ENCODE results near the gene HECW1.

HECW1 gene

GRCh38 chr7:43490016-43490415 lies 377.6 kb downstream of the HECW1 start:
- H3K9me3 Mint-ChIP-seq, result no peaks in the 10 kb centered on the region
- no peak for DNase-seq
- H3K4me3 Mint-ChIP-seq, result no peak overlapping the region
- H3K36me3 Mint-ChIP-seq (ENCODE audit: low read depth), result no peaks in the 10 kb centered on the region
- peaks cover 24% of the 10 kb centered on the region for H3K4me1 Mint-ChIP-seq
- H3K27ac Mint-ChIP-seq, result no peak overlapping the region
- no peaks in the 10 kb centered on the region for H3K27me3 Mint-ChIP-seq (ENCODE audit: low read depth, poor library complexity)
- no peak for TF ChIP-seq CTCF (IDR thresholded peaks at IDR 0.05)

GRCh38 chr7:43491123-43491522 lies 378.7 kb downstream of the HECW1 start:
- no peak for TF ChIP-seq CTCF (IDR thresholded peaks at IDR 0.05)
- Mint-ChIP-seq H3K27ac (no peak overlapping the region), H3K36me3 (ENCODE audit: low read depth) (no peaks in the 10 kb centered on the region), H3K4me3 (no peak overlapping the region), H3K4me1 (peaks cover 24% of the 10 kb centered on the region), H3K27me3 (ENCODE audit: low read depth, poor library complexity) (peaks cover 2% of the 10 kb centered on the region), H3K9me3 (no peaks in the 10 kb centered on the region)
- DNase-seq, result no peak

GRCh38 chr7:43491984-43492383 lies 379.5 kb downstream of the HECW1 start:
- no peak for DNase-seq
- Mint-ChIP-seq H3K4me3 (no peak overlapping the region), H3K36me3 (ENCODE audit: low read depth) (no peaks in the 10 kb centered on the region), H3K27ac (no peak overlapping the region), H3K9me3 (no peaks in the 10 kb centered on the region), H3K4me1 (peaks cover 24% of the 10 kb centered on the region), H3K27me3 (ENCODE audit: low read depth, poor library complexity) (peaks cover 2% of the 10 kb centered on the region)
- TF ChIP-seq CTCF (IDR thresholded peaks at IDR 0.05), result no peak

- DNase-seq, result no peak
- no peak overlapping the region for H3K4me3 Mint-ChIP-seq
- H3K4me1 Mint-ChIP-seq, result peaks cover 20% of the 10 kb centered on the region
- H3K9me3 Mint-ChIP-seq, result no peaks in the 10 kb centered on the region
- TF ChIP-seq CTCF (IDR thresholded peaks at IDR 0.05), result no peak
- no peak overlapping the region for H3K27ac Mint-ChIP-seq
- H3K36me3 Mint-ChIP-seq (ENCODE audit: low read depth), result no peaks in the 10 kb centered on the region
- peaks cover 2% of the 10 kb centered on the region for H3K27me3 Mint-ChIP-seq (ENCODE audit: low read depth, poor library complexity)
Observed at GRCh38 chr7:43492896-43493295, 380.4 kb downstream of the HECW1 start.

GRCh38 chr7:43495572-43495971 lies 383.1 kb downstream of the HECW1 start:
- no peak for DNase-seq
- no peaks in the 10 kb centered on the region for H3K9me3 Mint-ChIP-seq
- no peak overlapping the region for H3K4me3 Mint-ChIP-seq
- no peaks in the 10 kb centered on the region for H3K36me3 Mint-ChIP-seq (ENCODE audit: low read depth)
- H3K27me3 Mint-ChIP-seq (ENCODE audit: low read depth, poor library complexity), result peaks cover 2% of the 10 kb centered on the region
- no peak overlapping the region for H3K27ac Mint-ChIP-seq
- TF ChIP-seq CTCF (IDR thresholded peaks at IDR 0.05), result no peak
- no peaks in the 10 kb centered on the region for H3K4me1 Mint-ChIP-seq

GRCh38 chr7:43496596-43496995 lies 384.1 kb downstream of the HECW1 start:
- Mint-ChIP-seq H3K4me3 (no peak overlapping the region), H3K27me3 (ENCODE audit: low read depth, poor library complexity) (peaks cover 2% of the 10 kb centered on the region), H3K36me3 (ENCODE audit: low read depth) (no peaks in the 10 kb centered on the region), H3K4me1 (no peaks in the 10 kb centered on the region), H3K9me3 (no peaks in the 10 kb centered on the region), H3K27ac (no peak overlapping the region)
- no peak for TF ChIP-seq CTCF (IDR thresholded peaks at IDR 0.05)
- no peak for DNase-seq
